NT2/D1 (cell line): ENCODE data around the gene DSEL.

Experiments used
- SUZ12 ChIP-seq: IDR thresholded peaks from 2 replicates; pipeline ENCODE4 v1.6.1; 2011; ENCODE audit not compliant: insufficient read length, insufficient read depth; ENCODE audit errors: extremely low read depth
- YY1 ChIP-seq: IDR thresholded peaks from 2 replicates; pipeline ENCODE4 v1.6.1; 2011; ENCODE audit not compliant: insufficient read length, insufficient read depth
- ZNF274 ChIP-seq: IDR thresholded peaks from 2 replicates; pipeline ENCODE4 v1.6.1; 2011; ENCODE audit warnings: mild to moderate bottlenecking, low read depth, low read length

GRCh38 chr18:67478249-67478648, 38.3 kb downstream of the DSEL start:
- TF ChIP-seq YY1: no peak
- no peak for TF ChIP-seq ZNF274
- TF ChIP-seq SUZ12: no peak
